ENCODE measurements around the gene E2F6.

DNA sequence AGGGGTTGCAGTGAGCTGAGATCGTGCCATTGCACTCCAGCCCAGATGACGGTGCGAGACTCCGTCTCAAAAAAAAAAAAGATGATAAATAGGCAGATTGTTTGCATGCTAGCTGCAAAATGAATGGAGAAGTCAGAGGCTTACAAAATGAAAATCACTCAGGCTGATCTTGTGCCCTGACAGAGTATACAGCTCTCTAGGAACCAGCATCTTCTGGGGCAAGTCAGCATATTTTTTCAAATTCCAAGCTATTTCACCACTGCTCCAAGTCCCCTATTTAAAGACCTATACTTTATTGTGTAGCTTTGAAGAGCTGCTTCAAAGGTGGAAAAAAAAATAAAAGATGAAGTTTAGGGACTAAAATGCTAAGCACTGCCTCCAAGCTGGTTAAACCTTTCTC, 6.1 kb downstream of the E2F6 start:
- TF ChIP-seq, protein P1, sequence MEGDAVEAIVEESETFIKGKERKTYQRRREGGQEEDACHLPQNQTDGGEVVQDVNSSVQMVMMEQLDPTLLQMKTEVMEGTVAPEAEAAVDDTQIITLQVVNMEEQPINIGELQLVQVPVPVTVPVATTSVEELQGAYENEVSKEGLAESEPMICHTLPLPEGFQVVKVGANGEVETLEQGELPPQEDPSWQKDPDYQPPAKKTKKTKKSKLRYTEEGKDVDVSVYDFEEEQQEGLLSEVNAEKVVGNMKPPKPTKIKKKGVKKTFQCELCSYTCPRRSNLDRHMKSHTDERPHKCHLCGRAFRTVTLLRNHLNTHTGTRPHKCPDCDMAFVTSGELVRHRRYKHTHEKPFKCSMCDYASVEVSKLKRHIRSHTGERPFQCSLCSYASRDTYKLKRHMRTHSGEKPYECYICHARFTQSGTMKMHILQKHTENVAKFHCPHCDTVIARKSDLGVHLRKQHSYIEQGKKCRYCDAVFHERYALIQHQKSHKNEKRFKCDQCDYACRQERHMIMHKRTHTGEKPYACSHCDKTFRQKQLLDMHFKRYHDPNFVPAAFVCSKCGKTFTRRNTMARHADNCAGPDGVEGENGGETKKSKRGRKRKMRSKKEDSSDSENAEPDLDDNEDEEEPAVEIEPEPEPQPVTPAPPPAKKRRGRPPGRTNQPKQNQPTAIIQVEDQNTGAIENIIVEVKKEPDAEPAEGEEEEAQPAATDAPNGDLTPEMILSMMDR (tag by site-specific recombination; IDR thresholded peaks at IDR 0.05): no peak
- TF ChIP-seq HOXD13 (CRISPR knock-in tag; IDR thresholded peaks at IDR 0.05; ENCODE audit: borderline replicate concordance) (no peak), ZNF221 (tag by site-specific recombination; IDR thresholded peaks at IDR 0.05; ENCODE audit: borderline replicate concordance) (no peak), ZNF555 (tag by site-specific recombination; conservative IDR thresholded peaks at IDR 0.05) (no peak), ZNF274 (IDR thresholded peaks at IDR 0.05; ENCODE audit: low read length) (no peak), ZNF274 (tag by site-specific recombination; IDR thresholded peaks at IDR 0.05; ENCODE audit: borderline replicate concordance) (no peak), ZNF121 (tag by site-specific recombination; IDR thresholded peaks at IDR 0.05) (no peak), PRDM1 (tag by site-specific recombination; IDR thresholded peaks at IDR 0.05) (no peak), ZNF2 (tag by site-specific recombination; IDR thresholded peaks at IDR 0.05) (no peak)
- TF ChIP-seq, protein P2, sequence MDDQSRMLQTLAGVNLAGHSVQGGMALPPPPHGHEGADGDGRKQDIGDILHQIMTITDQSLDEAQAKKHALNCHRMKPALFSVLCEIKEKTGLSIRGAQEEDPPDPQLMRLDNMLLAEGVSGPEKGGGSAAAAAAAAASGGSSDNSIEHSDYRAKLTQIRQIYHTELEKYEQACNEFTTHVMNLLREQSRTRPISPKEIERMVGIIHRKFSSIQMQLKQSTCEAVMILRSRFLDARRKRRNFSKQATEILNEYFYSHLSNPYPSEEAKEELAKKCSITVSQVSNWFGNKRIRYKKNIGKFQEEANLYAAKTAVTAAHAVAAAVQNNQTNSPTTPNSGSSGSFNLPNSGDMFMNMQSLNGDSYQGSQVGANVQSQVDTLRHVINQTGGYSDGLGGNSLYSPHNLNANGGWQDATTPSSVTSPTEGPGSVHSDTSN (CRISPR knock-in tag; IDR thresholded peaks at IDR 0.05): no peak

Measured in HEK293 (cell line).